ENCODE results near the gene HECW1.

DNA sequence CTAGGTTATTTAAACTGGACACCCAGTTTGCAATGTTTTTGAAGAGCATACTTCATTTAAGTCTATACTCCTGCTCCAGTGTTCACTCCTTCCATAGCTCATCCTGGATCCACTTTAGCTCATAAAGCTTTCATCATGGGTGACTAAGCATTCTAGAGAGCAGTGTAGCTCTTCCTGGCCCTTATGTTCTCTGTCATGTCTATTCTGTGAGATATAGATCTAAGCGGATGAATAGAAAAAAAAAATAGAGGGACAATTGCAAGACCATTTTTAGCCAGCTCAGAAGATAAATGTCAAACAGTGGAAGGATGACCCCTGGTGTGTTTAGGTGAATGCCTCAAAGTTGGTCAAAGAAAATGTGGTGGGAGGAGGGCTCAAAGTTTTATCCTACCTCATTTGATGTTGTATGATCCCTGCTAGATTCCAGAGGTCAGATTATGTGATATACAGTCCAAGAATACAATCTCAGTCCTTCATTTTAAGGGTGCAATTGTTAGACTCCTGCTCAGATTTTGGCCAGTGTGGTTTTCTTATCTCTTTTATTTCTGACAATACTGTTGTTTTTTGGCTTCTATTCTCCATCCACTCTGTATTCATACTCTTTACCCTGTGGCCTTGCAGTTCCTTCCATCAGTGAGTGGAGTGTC lies 7.5 kb upstream of the HECW1 start:
- no peak for TF ChIP-seq ZFP30 (CRISPR knock-in tag; IDR thresholded peaks at IDR 0.05)
- TF ChIP-seq, protein P1, sequence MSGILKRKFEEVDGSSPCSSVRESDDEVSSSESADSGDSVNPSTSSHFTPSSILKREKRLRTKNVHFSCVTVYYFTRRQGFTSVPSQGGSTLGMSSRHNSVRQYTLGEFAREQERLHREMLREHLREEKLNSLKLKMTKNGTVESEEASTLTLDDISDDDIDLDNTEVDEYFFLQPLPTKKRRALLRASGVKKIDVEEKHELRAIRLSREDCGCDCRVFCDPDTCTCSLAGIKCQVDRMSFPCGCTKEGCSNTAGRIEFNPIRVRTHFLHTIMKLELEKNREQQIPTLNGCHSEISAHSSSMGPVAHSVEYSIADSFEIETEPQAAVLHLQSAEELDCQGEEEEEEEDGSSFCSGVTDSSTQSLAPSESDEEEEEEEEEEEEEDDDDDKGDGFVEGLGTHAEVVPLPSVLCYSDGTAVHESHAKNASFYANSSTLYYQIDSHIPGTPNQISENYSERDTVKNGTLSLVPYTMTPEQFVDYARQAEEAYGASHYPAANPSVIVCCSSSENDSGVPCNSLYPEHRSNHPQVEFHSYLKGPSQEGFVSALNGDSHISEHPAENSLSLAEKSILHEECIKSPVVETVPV (CRISPR knock-in tag; IDR thresholded peaks at IDR 0.05) = no peak
- TF ChIP-seq RARB (CRISPR knock-in tag; IDR thresholded peaks at IDR 0.05) = no peak
- TF ChIP-seq CSDC2 (CRISPR knock-in tag; IDR thresholded peaks at IDR 0.05) = no peak
- TF ChIP-seq, protein P2, sequence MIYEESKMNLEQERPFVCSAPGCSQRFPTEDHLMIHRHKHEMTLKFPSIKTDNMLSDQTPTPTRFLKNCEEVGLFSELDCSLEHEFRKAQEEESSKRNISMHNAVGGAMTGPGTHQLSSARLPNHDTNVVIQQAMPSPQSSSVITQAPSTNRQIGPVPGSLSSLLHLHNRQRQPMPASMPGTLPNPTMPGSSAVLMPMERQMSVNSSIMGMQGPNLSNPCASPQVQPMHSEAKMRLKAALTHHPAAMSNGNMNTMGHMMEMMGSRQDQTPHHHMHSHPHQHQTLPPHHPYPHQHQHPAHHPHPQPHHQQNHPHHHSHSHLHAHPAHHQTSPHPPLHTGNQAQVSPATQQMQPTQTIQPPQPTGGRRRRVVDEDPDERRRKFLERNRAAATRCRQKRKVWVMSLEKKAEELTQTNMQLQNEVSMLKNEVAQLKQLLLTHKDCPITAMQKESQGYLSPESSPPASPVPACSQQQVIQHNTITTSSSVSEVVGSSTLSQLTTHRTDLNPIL (CRISPR knock-in tag; IDR thresholded peaks at IDR 0.05; ENCODE audit: low read depth) = no peak
- TF ChIP-seq, protein P3, sequence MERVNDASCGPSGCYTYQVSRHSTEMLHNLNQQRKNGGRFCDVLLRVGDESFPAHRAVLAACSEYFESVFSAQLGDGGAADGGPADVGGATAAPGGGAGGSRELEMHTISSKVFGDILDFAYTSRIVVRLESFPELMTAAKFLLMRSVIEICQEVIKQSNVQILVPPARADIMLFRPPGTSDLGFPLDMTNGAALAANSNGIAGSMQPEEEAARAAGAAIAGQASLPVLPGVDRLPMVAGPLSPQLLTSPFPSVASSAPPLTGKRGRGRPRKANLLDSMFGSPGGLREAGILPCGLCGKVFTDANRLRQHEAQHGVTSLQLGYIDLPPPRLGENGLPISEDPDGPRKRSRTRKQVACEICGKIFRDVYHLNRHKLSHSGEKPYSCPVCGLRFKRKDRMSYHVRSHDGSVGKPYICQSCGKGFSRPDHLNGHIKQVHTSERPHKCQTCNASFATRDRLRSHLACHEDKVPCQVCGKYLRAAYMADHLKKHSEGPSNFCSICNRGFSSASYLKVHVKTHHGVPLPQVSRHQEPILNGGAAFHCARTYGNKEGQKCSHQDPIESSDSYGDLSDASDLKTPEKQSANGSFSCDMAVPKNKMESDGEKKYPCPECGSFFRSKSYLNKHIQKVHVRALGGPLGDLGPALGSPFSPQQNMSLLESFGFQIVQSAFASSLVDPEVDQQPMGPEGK (CRISPR knock-in tag; IDR thresholded peaks at IDR 0.05; ENCODE audit: borderline replicate concordance) = no peak
- TF ChIP-seq BACH2 (CRISPR knock-in tag; IDR thresholded peaks at IDR 0.05; ENCODE audit: borderline replicate concordance) = no peak
- TF ChIP-seq GLIS3 (CRISPR knock-in tag; IDR thresholded peaks at IDR 0.05) = no peak

Data from SK-N-SH treated with all-trans-retinoic acid at 6 μM for 48 hours (cell line).